ENCODE measurements around the gene SLC15A3. TPM values are rescaled to one million over a fixed set of nuclear protein-coding genes. Genes with fewer than 3 reads are reported as not detected.

SLC15A3 gene
- total and polyA plus RNA-seq, 4 donors, result 9.0 to 20.9 (median 16.3) TPM

DNA sequence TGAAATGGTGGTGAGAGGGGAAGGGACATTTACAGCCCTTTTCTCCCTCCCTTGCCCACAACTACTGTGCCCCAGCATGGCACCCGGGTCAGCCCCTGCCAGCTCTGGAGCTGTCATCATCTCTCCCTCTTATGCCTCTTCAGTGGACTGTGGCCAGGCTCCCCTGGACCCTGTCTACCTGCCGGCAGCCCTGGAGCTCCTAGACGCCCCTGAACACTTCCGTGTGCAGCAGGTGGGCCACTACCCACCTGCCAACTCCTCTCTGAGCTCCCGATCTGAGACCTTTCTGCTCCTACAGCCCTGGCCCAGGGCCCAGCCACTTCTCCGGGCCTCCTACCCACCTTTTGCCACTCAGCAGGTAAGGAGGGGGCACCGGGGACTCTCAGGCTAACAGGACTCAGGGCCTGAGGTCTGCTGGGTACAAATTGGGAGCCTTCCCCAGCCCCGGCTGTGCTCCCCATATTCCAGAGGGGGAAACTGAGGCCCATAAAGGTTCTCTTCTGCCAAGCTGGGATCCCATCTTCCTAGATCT is 24.8 kb downstream of the SLC15A3 start:
- peaks cover 5 to 13% (median 5%) of the 10 kb centered on the region in 4 donors for H3K4me1 ChIP-seq (ENCODE audit: control insufficient read depth in 4 of 4, insufficient read depth in 4 of 4, low read length in 3 of 4)
- no peak overlapping the region for H3K27ac ChIP-seq (ENCODE audit: low read depth in 1 of 2, low read length in 2 of 2)
- H3K9me3 ChIP-seq (ENCODE audit: control insufficient read depth in 4 of 4, low read length in 3 of 4), result no peaks in the 10 kb centered on the region
- peaks cover 0 to 6% (median 0%) of the 10 kb centered on the region in 4 donors for H3K27me3 ChIP-seq (ENCODE audit: control insufficient read depth in 4 of 4, insufficient read depth in 4 of 4, low read length in 3 of 4)
- peaks cover 0 to 8% (median 2%) of the 10 kb centered on the region in 4 donors for H3K36me3 ChIP-seq (ENCODE audit: control insufficient read depth in 4 of 4, insufficient read depth in 3 of 4, low read depth in 1 of 4, low read length in 3 of 4)
- no peak overlapping the region for H3K4me3 ChIP-seq (ENCODE audit: low read depth in 1 of 3, low read length in 3 of 3)
- WGBS, result 91% methylated on average over 8 of the region's 8 CpGs
- H3K9ac ChIP-seq (ENCODE audit: low read depth in 1 of 2, low read length in 2 of 2), result no peak overlapping the region
- TF ChIP-seq FOXA1 (IDR thresholded peaks at IDR 0.05), result no peak
- TF ChIP-seq TAF1 (conservative IDR thresholded peaks at IDR 0.05), result no peak
- TF ChIP-seq, protein P1, sequence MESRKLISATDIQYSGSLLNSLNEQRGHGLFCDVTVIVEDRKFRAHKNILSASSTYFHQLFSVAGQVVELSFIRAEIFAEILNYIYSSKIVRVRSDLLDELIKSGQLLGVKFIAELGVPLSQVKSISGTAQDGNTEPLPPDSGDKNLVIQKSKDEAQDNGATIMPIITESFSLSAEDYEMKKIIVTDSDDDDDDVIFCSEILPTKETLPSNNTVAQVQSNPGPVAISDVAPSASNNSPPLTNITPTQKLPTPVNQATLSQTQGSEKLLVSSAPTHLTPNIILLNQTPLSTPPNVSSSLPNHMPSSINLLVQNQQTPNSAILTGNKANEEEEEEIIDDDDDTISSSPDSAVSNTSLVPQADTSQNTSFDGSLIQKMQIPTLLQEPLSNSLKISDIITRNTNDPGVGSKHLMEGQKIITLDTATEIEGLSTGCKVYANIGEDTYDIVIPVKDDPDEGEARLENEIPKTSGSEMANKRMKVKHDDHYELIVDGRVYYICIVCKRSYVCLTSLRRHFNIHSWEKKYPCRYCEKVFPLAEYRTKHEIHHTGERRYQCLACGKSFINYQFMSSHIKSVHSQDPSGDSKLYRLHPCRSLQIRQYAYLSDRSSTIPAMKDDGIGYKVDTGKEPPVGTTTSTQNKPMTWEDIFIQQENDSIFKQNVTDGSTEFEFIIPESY (IDR thresholded peaks at IDR 0.05), result no peak
- TF ChIP-seq YY1 (IDR thresholded peaks at IDR 0.05), result no peak
- no peak for TF ChIP-seq JUND (IDR thresholded peaks at IDR 0.05)
- TF ChIP-seq SP1 (IDR thresholded peaks at IDR 0.05), result no peak
- TF ChIP-seq HNF4G (IDR thresholded peaks at IDR 0.05), result no peak
- no peak for TF ChIP-seq RXRA (IDR thresholded peaks at IDR 0.05)
- TF ChIP-seq, protein P2, sequence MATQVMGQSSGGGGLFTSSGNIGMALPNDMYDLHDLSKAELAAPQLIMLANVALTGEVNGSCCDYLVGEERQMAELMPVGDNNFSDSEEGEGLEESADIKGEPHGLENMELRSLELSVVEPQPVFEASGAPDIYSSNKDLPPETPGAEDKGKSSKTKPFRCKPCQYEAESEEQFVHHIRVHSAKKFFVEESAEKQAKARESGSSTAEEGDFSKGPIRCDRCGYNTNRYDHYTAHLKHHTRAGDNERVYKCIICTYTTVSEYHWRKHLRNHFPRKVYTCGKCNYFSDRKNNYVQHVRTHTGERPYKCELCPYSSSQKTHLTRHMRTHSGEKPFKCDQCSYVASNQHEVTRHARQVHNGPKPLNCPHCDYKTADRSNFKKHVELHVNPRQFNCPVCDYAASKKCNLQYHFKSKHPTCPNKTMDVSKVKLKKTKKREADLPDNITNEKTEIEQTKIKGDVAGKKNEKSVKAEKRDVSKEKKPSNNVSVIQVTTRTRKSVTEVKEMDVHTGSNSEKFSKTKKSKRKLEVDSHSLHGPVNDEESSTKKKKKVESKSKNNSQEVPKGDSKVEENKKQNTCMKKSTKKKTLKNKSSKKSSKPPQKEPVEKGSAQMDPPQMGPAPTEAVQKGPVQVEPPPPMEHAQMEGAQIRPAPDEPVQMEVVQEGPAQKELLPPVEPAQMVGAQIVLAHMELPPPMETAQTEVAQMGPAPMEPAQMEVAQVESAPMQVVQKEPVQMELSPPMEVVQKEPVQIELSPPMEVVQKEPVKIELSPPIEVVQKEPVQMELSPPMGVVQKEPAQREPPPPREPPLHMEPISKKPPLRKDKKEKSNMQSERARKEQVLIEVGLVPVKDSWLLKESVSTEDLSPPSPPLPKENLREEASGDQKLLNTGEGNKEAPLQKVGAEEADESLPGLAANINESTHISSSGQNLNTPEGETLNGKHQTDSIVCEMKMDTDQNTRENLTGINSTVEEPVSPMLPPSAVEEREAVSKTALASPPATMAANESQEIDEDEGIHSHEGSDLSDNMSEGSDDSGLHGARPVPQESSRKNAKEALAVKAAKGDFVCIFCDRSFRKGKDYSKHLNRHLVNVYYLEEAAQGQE (IDR thresholded peaks at IDR 0.05), result no peak
- no peak for TF ChIP-seq FOXA2 (IDR thresholded peaks at IDR 0.05)
- TF ChIP-seq, protein P3, sequence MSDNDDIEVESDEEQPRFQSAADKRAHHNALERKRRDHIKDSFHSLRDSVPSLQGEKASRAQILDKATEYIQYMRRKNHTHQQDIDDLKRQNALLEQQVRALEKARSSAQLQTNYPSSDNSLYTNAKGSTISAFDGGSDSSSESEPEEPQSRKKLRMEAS (IDR thresholded peaks at IDR 0.05), result no peak
- TF ChIP-seq, protein P4, sequence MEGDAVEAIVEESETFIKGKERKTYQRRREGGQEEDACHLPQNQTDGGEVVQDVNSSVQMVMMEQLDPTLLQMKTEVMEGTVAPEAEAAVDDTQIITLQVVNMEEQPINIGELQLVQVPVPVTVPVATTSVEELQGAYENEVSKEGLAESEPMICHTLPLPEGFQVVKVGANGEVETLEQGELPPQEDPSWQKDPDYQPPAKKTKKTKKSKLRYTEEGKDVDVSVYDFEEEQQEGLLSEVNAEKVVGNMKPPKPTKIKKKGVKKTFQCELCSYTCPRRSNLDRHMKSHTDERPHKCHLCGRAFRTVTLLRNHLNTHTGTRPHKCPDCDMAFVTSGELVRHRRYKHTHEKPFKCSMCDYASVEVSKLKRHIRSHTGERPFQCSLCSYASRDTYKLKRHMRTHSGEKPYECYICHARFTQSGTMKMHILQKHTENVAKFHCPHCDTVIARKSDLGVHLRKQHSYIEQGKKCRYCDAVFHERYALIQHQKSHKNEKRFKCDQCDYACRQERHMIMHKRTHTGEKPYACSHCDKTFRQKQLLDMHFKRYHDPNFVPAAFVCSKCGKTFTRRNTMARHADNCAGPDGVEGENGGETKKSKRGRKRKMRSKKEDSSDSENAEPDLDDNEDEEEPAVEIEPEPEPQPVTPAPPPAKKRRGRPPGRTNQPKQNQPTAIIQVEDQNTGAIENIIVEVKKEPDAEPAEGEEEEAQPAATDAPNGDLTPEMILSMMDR (IDR thresholded peaks at IDR 0.05; ENCODE audit: low read depth, low read length, missing input control), result no peak
- DNase-seq (ENCODE audit: low spot score), result no peak

DNA sequence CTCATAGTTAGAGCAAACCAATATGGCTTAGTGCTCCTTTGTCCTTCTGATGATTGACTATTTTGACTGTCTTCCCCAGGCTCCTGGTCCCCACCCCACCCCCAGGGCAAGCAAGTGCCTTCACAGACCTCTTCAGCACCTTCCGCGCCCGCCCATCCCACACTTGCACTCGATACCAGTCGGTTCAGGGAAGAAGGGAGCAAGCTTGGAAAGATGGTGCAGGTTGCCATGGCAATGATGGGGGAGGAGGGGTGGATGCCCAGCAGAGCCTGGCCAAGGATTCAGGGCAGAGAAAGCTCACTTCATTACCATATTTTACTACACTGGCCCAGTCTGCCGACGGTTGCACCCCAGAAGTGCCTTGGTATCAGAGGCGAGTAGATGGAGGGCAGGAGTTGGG is 25.5 kb downstream of the SLC15A3 start:
- Histone ChIP-seq H3K9me3 (ENCODE audit: control insufficient read depth in 4 of 4, low read length in 3 of 4) (no peaks in the 10 kb centered on the region), H3K4me1 (ENCODE audit: control insufficient read depth in 4 of 4, insufficient read depth in 4 of 4, low read length in 3 of 4) (peaks cover 5 to 13% (median 5%) of the 10 kb centered on the region in 4 donors), H3K9ac (ENCODE audit: low read depth in 1 of 2, low read length in 2 of 2) (no peak overlapping the region), H3K4me3 (ENCODE audit: low read depth in 1 of 3, low read length in 3 of 3) (no peak overlapping the region), H3K27me3 (ENCODE audit: control insufficient read depth in 4 of 4, insufficient read depth in 4 of 4, low read length in 3 of 4) (peaks cover 0 to 6% (median 0%) of the 10 kb centered on the region in 4 donors), H3K36me3 (ENCODE audit: control insufficient read depth in 4 of 4, insufficient read depth in 3 of 4, low read depth in 1 of 4, low read length in 3 of 4) (peaks cover 0 to 14% (median 5%) of the 10 kb centered on the region in 4 donors), H3K27ac (ENCODE audit: low read depth in 1 of 2, low read length in 2 of 2) (no peak overlapping the region)
- TF ChIP-seq HNF4A (conservative IDR thresholded peaks at IDR 0.05) (no peak), NR2F2 (IDR thresholded peaks at IDR 0.05) (no peak), SP1 (IDR thresholded peaks at IDR 0.05) (no peak), GABPA (IDR thresholded peaks at IDR 0.05 in 1 of 2, conservative IDR thresholded peaks at IDR 0.05 in 1 of 2) (no peak), RAD21 (IDR thresholded peaks at IDR 0.05) (no peak), RXRA (IDR thresholded peaks at IDR 0.05) (no peak), FOXA2 (IDR thresholded peaks at IDR 0.05) (no peak), HNF4G (IDR thresholded peaks at IDR 0.05) (no peak), FOXA1 (IDR thresholded peaks at IDR 0.05) (no peak), YY1 (IDR thresholded peaks at IDR 0.05) (no peak), TAF1 (conservative IDR thresholded peaks at IDR 0.05) (no peak)
- TF ChIP-seq, protein P1 (IDR thresholded peaks at IDR 0.05), result no peak
- TF ChIP-seq, protein P5, sequence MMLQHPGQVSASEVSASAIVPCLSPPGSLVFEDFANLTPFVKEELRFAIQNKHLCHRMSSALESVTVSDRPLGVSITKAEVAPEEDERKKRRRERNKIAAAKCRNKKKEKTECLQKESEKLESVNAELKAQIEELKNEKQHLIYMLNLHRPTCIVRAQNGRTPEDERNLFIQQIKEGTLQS (IDR thresholded peaks at IDR 0.05), result no peak
- TF ChIP-seq, protein P2 (IDR thresholded peaks at IDR 0.05), result no peak
- WGBS, result 95% methylated on average over 8 of the region's 8 CpGs
- no peak for DNase-seq (ENCODE audit: low spot score)
